KMS-11 (cell line): ENCODE data around the gene CFAP410.

Source experiments
- H2AFZ ChIP-seq: fragments of 200-600 bp; sonication (generic); 2 replicates; pipeline ENCODE4 v1.6.1; 2016; ENCODE audit warnings: antibody characterized with exemption, mixed run types, low read depth
- H3K27ac ChIP-seq: fragments of 200-600 bp; sonication (generic); 2 replicates; pipeline ENCODE4 v1.6.1; 2016; ENCODE audit warnings: mild to moderate bottlenecking, mixed run types
- H3K27me3 ChIP-seq: fragments of 200-600 bp; sonication (generic); 2 replicates; pipeline ENCODE4 v1.6.1; 2017; ENCODE audit warnings: mild to moderate bottlenecking, low read depth, mixed run types, moderate library complexity; ENCODE audit not compliant: insufficient read depth
- H3K36me3 ChIP-seq: fragments of 200-600 bp; sonication (generic); 2 replicates; pipeline ENCODE4 v1.6.1; 2017; ENCODE audit warnings: mild to moderate bottlenecking, mixed run types; ENCODE audit not compliant: insufficient read depth
- H3K4me1 ChIP-seq: fragments of 200-600 bp; sonication (generic); 2 replicates; pipeline ENCODE4 v1.6.1; 2016; ENCODE audit warnings: mild to moderate bottlenecking, low read depth, mixed run types; ENCODE audit not compliant: poor library complexity, severe bottlenecking
- H3K4me2 ChIP-seq: fragments of 200-600 bp; sonication (generic); 2 replicates; pipeline ENCODE4 v1.7.0; 2016; ENCODE audit warnings: mild to moderate bottlenecking, mixed run types
- H3K4me3 ChIP-seq: fragments of 200-600 bp; sonication (generic); IDR thresholded peaks from 2 replicates; pipeline ENCODE4 v1.6.1; 2017; ENCODE audit warnings: low read depth, low read length, mixed read lengths; ENCODE audit not compliant: insufficient read depth
- H3K79me2 ChIP-seq: fragments of 200-600 bp; sonication (generic); 2 replicates; pipeline ENCODE4 v1.6.1; 2016; ENCODE audit warnings: low read depth, mixed run types; ENCODE audit not compliant: insufficient read depth
- H3K9ac ChIP-seq: fragments of 200-600 bp; sonication (generic); 2 replicates; pipeline ENCODE4 v1.6.1; 2016; ENCODE audit warnings: mild to moderate bottlenecking, mixed run types
- H4K20me1 ChIP-seq: fragments of 200-600 bp; sonication (generic); 2 replicates; pipeline ENCODE4 v1.6.1; 2016; ENCODE audit warnings: mild to moderate bottlenecking, mixed run types; ENCODE audit not compliant: insufficient read depth
- TF ChIP-seq, protein P1 (sequence below): fragments of 200-600 bp; sonication (generic); conservative IDR thresholded peaks from 2 replicates; pipeline ENCODE4 v1.6.1; 2017; ENCODE audit warnings: low read depth, mild to moderate bottlenecking, antibody characterized with exemption, low read length, moderate library complexity, mixed read lengths

Gene CFAP410

GRCh38 chr21:44312716-44313115 lies 26.5 kb downstream of the CFAP410 start:
- Histone ChIP-seq H3K79me2 (peaks cover under 1% of the 10 kb centered on the region; the same call in 1 of the 2 replicates), H2AFZ (no peak overlapping the region), H3K27ac (no peak overlapping the region), H3K27me3 (no peaks in the 10 kb centered on the region), H4K20me1 (no peaks in the 10 kb centered on the region), H3K36me3 (no peaks in the 10 kb centered on the region), H3K4me3 (no peak overlapping the region), H3K4me1 (no peaks in the 10 kb centered on the region), H3K4me2 (no peak overlapping the region), H3K9ac (no peak overlapping the region)
- TF ChIP-seq, protein P1, sequence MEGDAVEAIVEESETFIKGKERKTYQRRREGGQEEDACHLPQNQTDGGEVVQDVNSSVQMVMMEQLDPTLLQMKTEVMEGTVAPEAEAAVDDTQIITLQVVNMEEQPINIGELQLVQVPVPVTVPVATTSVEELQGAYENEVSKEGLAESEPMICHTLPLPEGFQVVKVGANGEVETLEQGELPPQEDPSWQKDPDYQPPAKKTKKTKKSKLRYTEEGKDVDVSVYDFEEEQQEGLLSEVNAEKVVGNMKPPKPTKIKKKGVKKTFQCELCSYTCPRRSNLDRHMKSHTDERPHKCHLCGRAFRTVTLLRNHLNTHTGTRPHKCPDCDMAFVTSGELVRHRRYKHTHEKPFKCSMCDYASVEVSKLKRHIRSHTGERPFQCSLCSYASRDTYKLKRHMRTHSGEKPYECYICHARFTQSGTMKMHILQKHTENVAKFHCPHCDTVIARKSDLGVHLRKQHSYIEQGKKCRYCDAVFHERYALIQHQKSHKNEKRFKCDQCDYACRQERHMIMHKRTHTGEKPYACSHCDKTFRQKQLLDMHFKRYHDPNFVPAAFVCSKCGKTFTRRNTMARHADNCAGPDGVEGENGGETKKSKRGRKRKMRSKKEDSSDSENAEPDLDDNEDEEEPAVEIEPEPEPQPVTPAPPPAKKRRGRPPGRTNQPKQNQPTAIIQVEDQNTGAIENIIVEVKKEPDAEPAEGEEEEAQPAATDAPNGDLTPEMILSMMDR, result no peak

- no peaks in the 10 kb centered on the region for H3K36me3 ChIP-seq
- TF ChIP-seq, protein P1, result no peak
- no peak overlapping the region for H3K4me3 ChIP-seq
- H4K20me1 ChIP-seq, result no peaks in the 10 kb centered on the region
- H3K27ac ChIP-seq, result no peak overlapping the region
- no peaks in the 10 kb centered on the region for H3K4me1 ChIP-seq
- H3K4me2 ChIP-seq, result no peak overlapping the region
- H3K27me3 ChIP-seq, result no peaks in the 10 kb centered on the region
- H3K9ac ChIP-seq, result no peak overlapping the region
- peaks cover 7% of the 10 kb centered on the region; the same call in 1 of the 2 replicates for H3K79me2 ChIP-seq
- H2AFZ ChIP-seq, result no peak overlapping the region
Measured at GRCh38 chr21:44312089-44312488, 27.1 kb downstream of the CFAP410 start.

DNA sequence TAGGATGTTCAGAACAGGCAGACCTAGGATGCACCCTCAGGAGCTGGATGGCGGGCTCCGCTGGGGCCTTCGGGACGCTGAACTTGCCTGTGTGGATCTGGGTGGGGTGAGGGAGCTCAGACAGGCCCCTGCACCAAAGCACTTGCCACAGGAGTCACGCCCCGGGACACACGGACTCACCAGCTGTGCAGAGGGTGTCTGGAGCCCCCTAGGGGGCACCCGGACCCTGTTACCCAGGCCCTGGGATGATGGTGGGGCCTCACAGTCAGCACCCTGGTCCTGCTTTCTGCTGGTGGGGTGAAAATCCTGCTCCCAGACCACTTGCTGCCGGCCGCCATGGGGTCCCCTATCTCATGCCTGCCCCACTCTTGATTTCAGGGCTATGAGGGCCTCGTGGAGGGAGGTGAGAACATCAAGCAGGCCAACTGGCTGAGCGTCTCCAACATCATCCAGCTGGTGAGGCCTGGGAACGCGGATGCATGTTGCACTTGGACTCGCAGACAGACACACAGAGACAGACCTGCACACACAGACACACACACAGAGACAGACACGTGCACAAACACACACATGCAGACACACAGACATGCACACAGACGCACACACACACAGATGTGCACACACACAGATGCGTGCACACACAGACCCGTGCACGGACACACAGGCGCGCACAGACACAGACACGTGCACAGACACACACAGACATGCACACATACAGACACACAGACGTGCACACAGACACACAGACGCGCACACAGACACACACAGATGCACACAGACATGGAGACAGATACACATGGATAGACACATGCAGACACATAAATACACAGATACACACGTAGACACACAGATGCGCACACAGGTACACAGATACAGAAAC lies 28.3 kb downstream of the CFAP410 start:
- Histone ChIP-seq H3K36me3 (no peaks in the 10 kb centered on the region), H3K79me2 (peaks cover 17% of the 10 kb centered on the region; the same call in 1 of the 2 replicates), H3K9ac (no peak overlapping the region), H3K27me3 (no peaks in the 10 kb centered on the region), H3K4me2 (no peak overlapping the region), H3K27ac (no peak overlapping the region), H2AFZ (no peak overlapping the region), H3K4me1 (no peaks in the 10 kb centered on the region), H3K4me3 (no peak overlapping the region), H4K20me1 (no peaks in the 10 kb centered on the region)
- TF ChIP-seq, protein P1, result no peak

DNA sequence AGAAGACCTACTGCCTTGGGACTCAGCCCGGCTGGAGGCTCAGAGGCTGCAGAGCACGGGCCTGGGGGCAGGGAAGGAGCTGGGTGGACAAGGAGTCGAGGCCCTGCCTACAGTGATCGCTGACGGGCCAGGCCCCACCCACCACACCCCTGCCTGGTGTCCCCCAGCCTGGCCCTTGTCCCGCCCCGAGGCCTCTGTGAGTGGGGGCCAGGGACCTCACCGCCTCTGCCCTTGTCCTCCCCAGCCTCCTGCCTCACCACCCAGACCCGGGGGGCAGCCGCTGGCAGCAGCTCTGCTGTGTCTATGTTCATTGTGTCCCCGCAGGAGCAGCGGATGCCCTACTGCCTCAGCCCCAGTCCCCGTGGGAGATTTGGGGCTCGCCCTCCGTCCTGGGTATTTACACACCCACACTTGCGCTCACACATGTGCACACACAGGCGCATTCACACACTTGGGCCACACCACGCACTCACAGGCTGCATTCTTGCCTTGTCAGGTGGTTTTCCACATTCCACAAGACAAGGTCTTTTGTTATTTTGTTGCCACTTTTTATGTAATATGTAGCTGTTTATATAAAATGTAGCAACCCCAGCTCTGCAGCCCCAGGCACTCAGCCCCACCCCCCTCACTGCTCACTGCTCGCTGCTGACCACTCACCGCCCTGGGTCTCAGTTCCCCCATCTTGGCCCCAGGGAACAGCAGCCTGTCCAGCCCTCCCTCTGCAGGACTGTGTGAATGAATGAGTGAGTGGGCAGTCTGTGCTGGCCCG lies 32.1 kb downstream of the CFAP410 start:
- no peaks in the 10 kb centered on the region for H4K20me1 ChIP-seq
- H3K27me3 ChIP-seq, result no peaks in the 10 kb centered on the region
- H3K36me3 ChIP-seq, result no peaks in the 10 kb centered on the region
- no peak overlapping the region for H2AFZ ChIP-seq
- TF ChIP-seq, protein P1, result no peak
- H3K9ac ChIP-seq, result no peak overlapping the region
- H3K4me3 ChIP-seq, result no peak overlapping the region
- peaks cover 41% of the 10 kb centered on the region; the same call in 1 of the 2 replicates for H3K79me2 ChIP-seq
- H3K4me2 ChIP-seq, result no peak overlapping the region
- no peak overlapping the region for H3K27ac ChIP-seq
- peaks cover 5% of the 10 kb centered on the region for H3K4me1 ChIP-seq
